NB4 (cell line): ENCODE results near the gene MICU1.

ENCODE experiments used
- DNase-seq: peaks from one replicate; pipeline ENCODE4 v3.0.0; 2010; ENCODE audit warnings: low read depth
- H3K4me3 ChIP-seq: one replicate; pipeline ENCODE4 v1.5.1; 2011; ENCODE audit warnings: mild to moderate bottlenecking, low read depth, low read length, moderate library complexity
- CTCF ChIP-seq: IDR thresholded peaks from one replicate; pipeline ENCODE4 v1.5.1; 2012; ENCODE audit warnings: low read depth, low read length
- MAX ChIP-seq: IDR thresholded peaks from 2 replicates; pipeline ENCODE4 v1.6.1; 2011; ENCODE audit warnings: low read depth, low read length
- MYC ChIP-seq: IDR thresholded peaks from 2 replicates; pipeline ENCODE4 v1.6.1; 2011; ENCODE audit warnings: low read depth, low read length
- POLR2A ChIP-seq: IDR thresholded peaks from 2 replicates; pipeline ENCODE4 v1.6.1; 2011; ENCODE audit warnings: mild to moderate bottlenecking; ENCODE audit not compliant: insufficient read length; ENCODE audit errors: extremely low read depth

The MICU1 gene

GRCh38 chr10:72616716-72617115, 9.2 kb downstream of the MICU1 start:
- TF ChIP-seq CTCF (no peak), MYC (no peak), MAX (no peak), POLR2A (no peak)
- no peak overlapping the region for H3K4me3 ChIP-seq
- DNase-seq, result no peak

- H3K4me3 ChIP-seq, result no peak overlapping the region
- DNase-seq, result no peak
- TF ChIP-seq POLR2A (no peak), MAX (no peak), MYC (no peak), CTCF (no peak)
Observed at GRCh38 chr10:72615970-72616369, 9.9 kb downstream of the MICU1 start.

GRCh38 chr10:72612203-72612826, 13.6 kb downstream of the MICU1 start:
- no peak for DNase-seq

GRCh38 chr10:72611783-72612182, 14.1 kb downstream of the MICU1 start:
- no peak for DNase-seq
- TF ChIP-seq POLR2A, result no peak
- no peak overlapping the region for H3K4me3 ChIP-seq

More at GRCh38 chr10:72612203-72612826, 13.6 kb downstream of the MICU1 start:
- TF ChIP-seq CTCF, result no peak
- TF ChIP-seq POLR2A, result no peak
- no peak for TF ChIP-seq MYC
- no peak for TF ChIP-seq MAX
- no peak overlapping the region for H3K4me3 ChIP-seq

GRCh38 chr10:72610466-72610865, 15.4 kb downstream of the MICU1 start:
- no peak for TF ChIP-seq MYC
- TF ChIP-seq MAX, result no peak
- no peak for TF ChIP-seq CTCF
- no peak for TF ChIP-seq POLR2A
- DNase-seq, result no peak
- H3K4me3 ChIP-seq, result no peak overlapping the region

GRCh38 chr10:72605122-72605521, 20.8 kb downstream of the MICU1 start:
- DNase-seq, result no peak
- TF ChIP-seq POLR2A, result no peak
- TF ChIP-seq CTCF, result no peak
- TF ChIP-seq MYC, result no peak
- TF ChIP-seq MAX, result no peak
- H3K4me3 ChIP-seq, result no peak overlapping the region
